CD8-positive, alpha-beta memory T cell (primary cell): ENCODE data around the gene SLC22A17. TPM values are rescaled to one million over a fixed set of nuclear protein-coding genes. Genes with fewer than 3 reads are reported as not detected.

Experiments
- CTCF ChIA-PET: fragments of 350-600 bp; sonication (Branson Sonifier 250); formaldehyde crosslinking; loops from one replicate; lab custom pipeline; 2021; ENCODE audit warnings: antibody characterized with exemption; lab: Charles Lee
- POLR2A ChIA-PET: fragments of 350-600 bp; sonication (Branson Sonifier 250); formaldehyde crosslinking; loops from one replicate; lab custom pipeline; 2021; ENCODE audit warnings: antibody characterized with exemption; lab: Charles Lee
- DNase-seq, 5 donors: peaks; one replicate each; pipeline versions ENCODE4 v3.0.0 to v3.0.0-alpha.2; 2020 to 2022; ENCODE audit warnings: mixed read lengths in 1 of 5
- H3K27ac ChIP-seq: one replicate; pipeline ENCODE4 v1.7.0; 2013; ENCODE audit warnings: low read depth, mild to moderate bottlenecking, low read length, moderate library complexity
- H3K27me3 ChIP-seq: 2 replicates; pipeline ENCODE4 v1.7.0; 2013; ENCODE audit warnings: low read length, mild to moderate bottlenecking; ENCODE audit not compliant: insufficient read depth, poor library complexity, severe bottlenecking
- H3K36me3 ChIP-seq: 2 replicates; pipeline ENCODE4 v1.7.0; 2013; ENCODE audit warnings: mild to moderate bottlenecking, low read length, moderate library complexity; ENCODE audit not compliant: insufficient read depth
- H3K4me1 ChIP-seq: 2 replicates; pipeline ENCODE4 v1.7.0; 2013; ENCODE audit warnings: mild to moderate bottlenecking, low read length, moderate library complexity; ENCODE audit not compliant: insufficient read depth
- H3K4me3 ChIP-seq: 2 replicates; pipeline ENCODE4 v1.7.0; 2013; ENCODE audit warnings: mild to moderate bottlenecking, low read length
- H3K9me3 ChIP-seq: 2 replicates; pipeline ENCODE4 v1.7.0; 2013; ENCODE audit warnings: mild to moderate bottlenecking, low read length
- H3K27ac Mint-ChIP-seq, 8 donors: one replicate each; pipeline ENCODE4 v1.8.0; 2020 to 2021; ENCODE audit warnings: mixed read lengths in 8 of 8, mild to moderate bottlenecking in 6 of 8, inconsistent platforms in 3 of 8, moderate library complexity in 3 of 8
- H3K27me3 Mint-ChIP-seq, 2 donors: one replicate each; pipeline ENCODE4 v1.8.0; 2020 to 2021; ENCODE audit warnings: mixed read lengths in 2 of 2, mild to moderate bottlenecking in 1 of 2, moderate library complexity in 1 of 2
- H3K36me3 Mint-ChIP-seq, 3 donors: one replicate each; pipeline ENCODE4 v1.8.0; 2020 to 2021; ENCODE audit warnings: mixed read lengths in 3 of 3, inconsistent platforms in 1 of 3, mild to moderate bottlenecking in 1 of 3
- H3K4me1 Mint-ChIP-seq, 3 donors: one replicate each; pipeline ENCODE4 v1.8.0; 2020 to 2021; ENCODE audit warnings: mixed read lengths in 3 of 3, inconsistent platforms in 1 of 3, mild to moderate bottlenecking in 1 of 3
- H3K4me3 Mint-ChIP-seq, 7 donors: one replicate each; pipeline ENCODE4 v1.8.0; 2020 to 2021; ENCODE audit warnings: mixed read lengths in 7 of 7, mild to moderate bottlenecking in 6 of 7, moderate library complexity in 4 of 7, inconsistent platforms in 2 of 7
- H3K9me3 Mint-ChIP-seq, 5 donors: one replicate each; pipeline ENCODE4 v1.8.0; 2020 to 2022; ENCODE audit warnings: mixed read lengths in 5 of 5, mild to moderate bottlenecking in 3 of 5, moderate library complexity in 2 of 5, inconsistent platforms in 1 of 5
- polyA plus RNA-seq: library from polyadenylated mRNA; unstranded; fragments of 300-500 nt; fragmentation: Illumina TruSeq; gene quantifications from one replicate; pipeline ENCODE4 v1.2.3, GENCODE V29; 2021
- total RNA-seq, 2 experiments: library from RNA; stranded (reverse); gene quantifications; one replicate each; pipeline ENCODE4 v1.2.3, GENCODE V29; 2021

SLC22A17 gene
- total and polyA plus RNA-seq, 3 experiments from 2014 or later: 1.6 to 2.8 (median 2.6) TPM

GRCh38 chr14:23385642-23386265 is 33.1 kb upstream of the SLC22A17 start:
- Histone ChIP-seq H3K4me3 (no peak overlapping the region), H3K9me3 (no peaks in the 10 kb centered on the region), H3K36me3 (no peaks in the 10 kb centered on the region), H3K27me3 (no peaks in the 10 kb centered on the region), H3K4me1 (no peaks in the 10 kb centered on the region), H3K27ac (no peak overlapping the region)
- DNase-seq: no peak
- ChIA-PET POLR2A (no interaction called here), CTCF (no interaction called here)
- Mint-ChIP-seq H3K9me3 (no peaks in the 10 kb centered on the region), H3K27me3 (peaks cover 6 to 37% of the 10 kb centered on the region in 2 donors), H3K4me3 (no peak overlapping the region), H3K27ac (no peak overlapping the region), H3K4me1 (no peaks in the 10 kb centered on the region), H3K36me3 (no peaks in the 10 kb centered on the region)

GRCh38 chr14:23385244-23385641 is 32.6 kb upstream of the SLC22A17 start:
- Histone ChIP-seq H3K4me3 (no peak overlapping the region), H3K27ac (no peak overlapping the region), H3K36me3 (no peaks in the 10 kb centered on the region), H3K9me3 (no peaks in the 10 kb centered on the region), H3K27me3 (no peaks in the 10 kb centered on the region), H3K4me1 (no peaks in the 10 kb centered on the region)
- Mint-ChIP-seq H3K4me1 (no peaks in the 10 kb centered on the region), H3K9me3 (no peaks in the 10 kb centered on the region), H3K4me3 (no peak overlapping the region), H3K27me3 (peaks cover 7 to 34% of the 10 kb centered on the region in 2 donors), H3K27ac (no peak overlapping the region), H3K36me3 (no peaks in the 10 kb centered on the region)
- ChIA-PET POLR2A (no interaction called here), CTCF (no interaction called here)
- no peak for DNase-seq

GRCh38 chr14:23384364-23385080 is 31.8 kb upstream of the SLC22A17 start:
- no peaks in the 10 kb centered on the region for H3K36me3 ChIP-seq
- ChIA-PET CTCF (no interaction called here), POLR2A (no interaction called here)
- no peaks in the 10 kb centered on the region for H3K9me3 Mint-ChIP-seq
- H3K36me3 Mint-ChIP-seq: no peaks in the 10 kb centered on the region
- no peaks in the 10 kb centered on the region for H3K27me3 ChIP-seq
- H3K27ac Mint-ChIP-seq: no peak overlapping the region
- H3K27me3 Mint-ChIP-seq: peaks cover 11 to 35% of the 10 kb centered on the region in 2 donors
- no peak for DNase-seq
- no peak overlapping the region for H3K4me3 Mint-ChIP-seq
- H3K9me3 ChIP-seq: no peaks in the 10 kb centered on the region
- no peaks in the 10 kb centered on the region for H3K4me1 Mint-ChIP-seq
- no peak overlapping the region for H3K4me3 ChIP-seq
- H3K4me1 ChIP-seq: no peaks in the 10 kb centered on the region
- H3K27ac ChIP-seq: no peak overlapping the region

GRCh38 chr14:23382731-23383440 is 30.2 kb upstream of the SLC22A17 start:
- H3K4me3 Mint-ChIP-seq: no peak overlapping the region
- Histone ChIP-seq H3K4me1 (no peaks in the 10 kb centered on the region), H3K27me3 (no peaks in the 10 kb centered on the region), H3K4me3 (no peak overlapping the region), H3K27ac (no peak overlapping the region), H3K36me3 (no peaks in the 10 kb centered on the region), H3K9me3 (no peaks in the 10 kb centered on the region)
- H3K27ac Mint-ChIP-seq: peak overlapping the region in 1 of 8 donors; percentile 39
- peaks cover 11 to 25% of the 10 kb centered on the region in 2 donors for H3K27me3 Mint-ChIP-seq
- ChIA-PET CTCF (interaction anchor here (1.2 to 1.5 kb wide), 3 partner anchors 9 to 262 kb away, joined by 3 to 5 read pairs (median 3); no protein-coding TSS in a partner anchor), POLR2A (no interaction called here)
- H3K9me3 Mint-ChIP-seq: no peaks in the 10 kb centered on the region
- DNase-seq: no peak
- H3K4me1 Mint-ChIP-seq: no peaks in the 10 kb centered on the region
- H3K36me3 Mint-ChIP-seq: no peaks in the 10 kb centered on the region

- no peaks in the 10 kb centered on the region for H3K9me3 Mint-ChIP-seq
- ChIA-PET POLR2A (no interaction called here), CTCF (interaction anchor here (1.2 to 1.5 kb wide), 3 partner anchors 8 to 262 kb away, joined by 3 to 5 read pairs (median 3); no protein-coding TSS in a partner anchor)
- Histone ChIP-seq H3K9me3 (no peaks in the 10 kb centered on the region), H3K4me3 (no peak overlapping the region), H3K27ac (no peak overlapping the region), H3K36me3 (no peaks in the 10 kb centered on the region), H3K27me3 (no peaks in the 10 kb centered on the region), H3K4me1 (no peaks in the 10 kb centered on the region)
- H3K36me3 Mint-ChIP-seq: no peaks in the 10 kb centered on the region
- no peak overlapping the region for H3K27ac Mint-ChIP-seq
- peaks cover 11 to 25% of the 10 kb centered on the region in 2 donors for H3K27me3 Mint-ChIP-seq
- DNase-seq: no peak
- H3K4me1 Mint-ChIP-seq: no peaks in the 10 kb centered on the region
- H3K4me3 Mint-ChIP-seq: no peak overlapping the region
Measured at GRCh38 chr14:23382276-23382675, 29.6 kb upstream of the SLC22A17 start.

GRCh38 chr14:23381871-23382270 is 29.2 kb upstream of the SLC22A17 start:
- ChIA-PET POLR2A (no interaction called here), CTCF (interaction anchor here (1.2 to 1.5 kb wide), 3 partner anchors 8 to 261 kb away, joined by 3 to 5 read pairs (median 3); no protein-coding TSS in a partner anchor)
- no peak overlapping the region for H3K4me3 ChIP-seq
- H3K36me3 ChIP-seq: no peaks in the 10 kb centered on the region
- Mint-ChIP-seq H3K27ac (no peak overlapping the region), H3K36me3 (no peaks in the 10 kb centered on the region), H3K9me3 (no peaks in the 10 kb centered on the region), H3K4me1 (no peaks in the 10 kb centered on the region), H3K4me3 (no peak overlapping the region), H3K27me3 (peaks cover 11 to 25% of the 10 kb centered on the region in 2 donors)
- H3K9me3 ChIP-seq: no peaks in the 10 kb centered on the region
- H3K4me1 ChIP-seq: no peaks in the 10 kb centered on the region
- H3K27ac ChIP-seq: no peak overlapping the region
- no peaks in the 10 kb centered on the region for H3K27me3 ChIP-seq
- DNase-seq: no peak

- Mint-ChIP-seq H3K4me1 (no peaks in the 10 kb centered on the region), H3K9me3 (no peaks in the 10 kb centered on the region), H3K27me3 (peaks cover 13 to 25% of the 10 kb centered on the region in 2 donors), H3K27ac (no peak overlapping the region), H3K4me3 (no peak overlapping the region), H3K36me3 (no peaks in the 10 kb centered on the region)
- DNase-seq: no peak
- Histone ChIP-seq H3K4me1 (no peaks in the 10 kb centered on the region), H3K27ac (no peak overlapping the region), H3K36me3 (no peaks in the 10 kb centered on the region), H3K9me3 (no peaks in the 10 kb centered on the region), H3K27me3 (no peaks in the 10 kb centered on the region), H3K4me3 (no peak overlapping the region)
- POLR2A ChIA-PET: interaction anchor here (0.7 kb wide), 1 partner anchor 109 kb away, joined by 4 read pairs; no protein-coding TSS in a partner anchor
- CTCF ChIA-PET: interaction anchor here (1.2 to 3.8 kb wide), 16 partner anchors 9 to 260 kb away, joined by 3 to 23 read pairs (median 7); partner anchors contain the start of gene PABPN1
Measured at GRCh38 chr14:23380976-23381375, 28.3 kb upstream of the SLC22A17 start.
